OCI-M1 (cell line): ENCODE results near the gene SLC66A2.
"Not testable (repeated sequence)": the region's sequence is repeated elsewhere in the genome, so short reads cannot be mapped to it uniquely, and the experiment has no call there.

ENCODE experiments used
- DNase-seq: peaks from one replicate; lab custom pipeline; 2025; lab: John Stamatoyannopoulos, UW

The SLC66A2 gene

GRCh38 chr18:79879566-79879965, 71.9 kb downstream of the SLC66A2 start:
- no peak for DNase-seq

- DNase-seq, result no peak
These were observed 72.6 kb downstream of the SLC66A2 start for GRCh38 chr18:79878741-79879378.

- not testable (repeated sequence) for DNase-seq
These were observed 73.2 kb downstream of the SLC66A2 start for GRCh38 chr18:79878246-79878645.

- DNase-seq, result no peak
These were observed 74.0 kb downstream of the SLC66A2 start for GRCh38 chr18:79877163-79878091.

GRCh38 chr18:79876497-79876896, 75.0 kb downstream of the SLC66A2 start:
- no peak for DNase-seq

- DNase-seq, result no peak
These were observed 75.5 kb downstream of the SLC66A2 start for GRCh38 chr18:79875931-79876461.

- DNase-seq, result no peak
These were observed 75.9 kb downstream of the SLC66A2 start for GRCh38 chr18:79875531-79875919.

- DNase-seq, result no peak
These were observed 76.6 kb downstream of the SLC66A2 start for GRCh38 chr18:79874553-79875530.

- no peak for DNase-seq
These were observed 77.9 kb downstream of the SLC66A2 start for GRCh38 chr18:79873449-79874110.

GRCh38 chr18:79872527-79873444, 78.7 kb downstream of the SLC66A2 start:
- no peak for DNase-seq

GRCh38 chr18:79871481-79872091, 79.9 kb downstream of the SLC66A2 start:
- no peak for DNase-seq

- no peak for DNase-seq
These were observed 80.4 kb downstream of the SLC66A2 start for GRCh38 chr18:79871026-79871390.

- DNase-seq, result no peak
These were observed 81.0 kb downstream of the SLC66A2 start for GRCh38 chr18:79870301-79871025.

- DNase-seq, result no peak
These were observed 81.7 kb downstream of the SLC66A2 start for GRCh38 chr18:79869591-79870300.

GRCh38 chr18:79868811-79869541, 82.5 kb downstream of the SLC66A2 start:
- no peak for DNase-seq

GRCh38 chr18:79868168-79868784, 83.2 kb downstream of the SLC66A2 start:
- DNase-seq, result no peak

- DNase-seq, result no peak
These were observed 83.8 kb downstream of the SLC66A2 start for GRCh38 chr18:79867666-79868065.
